HepG2 (cell line): Measurements from ENCODE around the gene SYT1. TPM values are rescaled to one million over a fixed set of nuclear protein-coding genes. Genes with fewer than 3 reads are reported as not detected.

ENCODE experiments used
- ATAC-seq: fragments of 200-7000 bp; cut with Tn5 transposase; 3 replicates; pipeline ENCODE4 v1.9.1; 2020; ENCODE audit warnings: mild to moderate bottlenecking, moderate library complexity
- BruUV-seq: library from RNA; stranded (reverse); fragments of 400-500 nt; replicated peaks from 2 replicates; lab custom pipeline; 2021; lab: Mats Ljungman, UMichigan
- CTCF ChIA-PET: fragments of 300-600 bp; formaldehyde crosslinking; extraction: SDS; loops from one replicate; lab custom pipeline; 2021; ENCODE audit warnings: low total read pairs, inconsistent platforms, low intra/inter-chr PET ratio; lab: Yijun Ruan, JAX
- POLR2A ChIA-PET: fragments of 350-600 bp; sonication (Branson Sonifier 250); formaldehyde crosslinking; loops from one replicate; lab custom pipeline; 2020; ENCODE audit warnings: antibody characterized with exemption, inconsistent platforms; lab: Yijun Ruan, JAX
- DNase-seq: peaks from one replicate; pipeline ENCODE4 v3.0.0-alpha.2; 2015; ENCODE audit warnings: low spot score
- FAIRE-seq: peaks from 3 replicates; lab custom pipeline; 2011; peaks lifted over from hg19 to GRCh38; lab: Jason Lieb, UNC
- H2AFZ ChIP-seq: one replicate; pipeline ENCODE4 v1.6.1; 2011; ENCODE audit warnings: low read length, inconsistent platforms
- H3K27ac ChIP-seq: fragments of 300-600 bp; 3 replicates; pipeline ENCODE4 v1.8.0; 2011; ENCODE audit warnings: mixed run types, mild to moderate bottlenecking, mixed read lengths, low read length, inconsistent platforms; ENCODE audit not compliant: insufficient read depth; ENCODE audit errors: extremely low read length
- H3K27me3 ChIP-seq, 2 experiments: fragments of 200-600 bp in 1 of 2; 2 replicates in 1 of 2; 3 replicates in 1 of 2; pipeline versions ENCODE4 v1.6.0 to v1.8.0; 2011; ENCODE audit warnings: low read length in 2 of 2, mild to moderate bottlenecking in 2 of 2, moderate library complexity in 2 of 2, inconsistent platforms in 1 of 2; ENCODE audit not compliant: insufficient read depth in 2 of 2, control insufficient read depth in 1 of 2
- H3K36me3 ChIP-seq, 2 experiments: fragments of 200-600 bp in 1 of 2; replicated peaks in 1 of 2; 2 replicates in 1 of 2; 3 replicates in 1 of 2; pipeline versions ENCODE4 v1.5.1 to v1.8.0; 2011; ENCODE audit warnings: low read length in 2 of 2, inconsistent platforms in 1 of 2; ENCODE audit not compliant: insufficient read depth in 2 of 2, control insufficient read depth in 1 of 2
- H3K4me1 ChIP-seq: 2 replicates; pipeline ENCODE4 v1.5.1; 2012; ENCODE audit warnings: low read length, inconsistent platforms; ENCODE audit not compliant: insufficient read depth
- H3K4me2 ChIP-seq: 2 replicates; pipeline ENCODE4 v1.6.0; 2011; ENCODE audit warnings: low read depth, low read length, inconsistent platforms
- H3K4me3 ChIP-seq, 3 experiments: fragments of 200-600 bp in 1 of 3; sonication (generic), shearing (Covaris generic) in 1 of 3; replicated peaks in 1 of 3; 2 replicates each; pipeline ENCODE4 v1.5.1; 2011 to 2016; ENCODE audit warnings: low read length in 3 of 3, inconsistent platforms in 2 of 3, low read depth in 2 of 3, mild to moderate bottlenecking in 2 of 3, control low read depth in 1 of 3, mixed read lengths in 1 of 3; ENCODE audit not compliant: insufficient read depth in 1 of 3
- H3K79me2 ChIP-seq: one replicate; pipeline ENCODE4 v1.6.1; 2011; ENCODE audit warnings: low read length, inconsistent platforms; ENCODE audit not compliant: insufficient read depth
- H3K9ac ChIP-seq: 2 replicates; pipeline ENCODE4 v1.6.0; 2011; ENCODE audit warnings: mild to moderate bottlenecking, low read depth, low read length, inconsistent platforms; ENCODE audit not compliant: insufficient read depth
- H3K9me3 ChIP-seq: 2 replicates; pipeline ENCODE4 v1.5.1; 2012; ENCODE audit warnings: mild to moderate bottlenecking, low read length
- H4K20me1 ChIP-seq: 2 replicates; pipeline ENCODE4 v1.6.0; 2011; ENCODE audit warnings: inconsistent platforms, mild to moderate bottlenecking, low read length, moderate library complexity; ENCODE audit not compliant: insufficient read depth
- ADNP ChIP-seq: sonication (generic); formaldehyde crosslinking; IDR thresholded peaks from 2 replicates; pipeline ENCODE4 v1.4.0; 2020; ENCODE audit warnings: missing genetic modification reagents
- ARNT ChIP-seq: fragments of 450-650 bp; IDR thresholded peaks from 2 replicates; pipeline ENCODE4 v1.6.1; 2017
- ATAD3A ChIP-seq: sonication (generic); formaldehyde crosslinking; IDR thresholded peaks from 2 replicates; pipeline ENCODE4 v1.4.0; 2020; ENCODE audit warnings: missing genetic modification reagents
- CSRNP1 ChIP-seq: sonication (generic); formaldehyde crosslinking; IDR thresholded peaks from 2 replicates; pipeline ENCODE4 v1.8.1; 2023; ENCODE audit warnings: mild to moderate bottlenecking, missing genetic modification reagents
- GPBP1L1 ChIP-seq: sonication (generic); formaldehyde crosslinking; IDR thresholded peaks from 2 replicates; pipeline ENCODE4 v1.5.0; 2020; ENCODE audit warnings: mild to moderate bottlenecking, missing genetic modification reagents
- KIAA2018 ChIP-seq: sonication (generic); formaldehyde crosslinking; IDR thresholded peaks from 2 replicates; pipeline ENCODE4 v1.5.0; 2020; ENCODE audit warnings: mild to moderate bottlenecking, missing genetic modification reagents, borderline replicate concordance
- KLF11 ChIP-seq: IDR thresholded peaks from 2 replicates; pipeline ENCODE4 v1.6.1; 2016; ENCODE audit warnings: missing compliant biosample characterization
- PBX2 ChIP-seq: IDR thresholded peaks from 2 replicates; pipeline ENCODE4 v1.6.1; 2016; ENCODE audit warnings: control low read depth
- SP5 ChIP-seq: IDR thresholded peaks from 2 replicates; pipeline ENCODE4 v1.6.1; 2016; ENCODE audit warnings: low read depth, borderline replicate concordance
- ZNF546 ChIP-seq: sonication (generic); formaldehyde crosslinking; conservative IDR thresholded peaks from 2 replicates; pipeline ENCODE4 v1.8.1; 2023; ENCODE audit warnings: mild to moderate bottlenecking, missing genetic modification reagents
- ZNF83 ChIP-seq: sonication (generic); formaldehyde crosslinking; IDR thresholded peaks from 2 replicates; pipeline ENCODE4 v1.4.0; 2020; ENCODE audit warnings: missing genetic modification reagents, mild to moderate bottlenecking, borderline replicate concordance
- ZSCAN12 ChIP-seq: sonication (generic); formaldehyde crosslinking; IDR thresholded peaks from 2 replicates; pipeline ENCODE4 v1.9.0; 2021; ENCODE audit warnings: mild to moderate bottlenecking, missing genetic modification reagents
- WGBS: methylation state at CpG from one replicate; pipeline ENCODE4 v1.1.6; 2017; ENCODE audit warnings: low lambda C conversion rate; 5-methylcytosine and 5-hydroxymethylcytosine counted together
- in situ Hi-C: cut with HindIII; loops from 2 replicates; pipeline ENCODE4 v1.10.0; 2017; ENCODE audit warnings: low pct_unique_long_range_greater_than_20kb; ENCODE audit not compliant: extremely low pct_ligation_motif_present
- intact Hi-C: fragments of 100-400 bp; cut with micrococcal nuclease; formaldehyde crosslinking; loops from one replicate; pipeline ENCODE4 v1.10.0; 2022; ENCODE audit not compliant: unreplicated experiment
- polyA plus RNA-seq, 8 experiments: library from polyadenylated mRNA; depleted of rRNA in 3 of 8; stranded (reverse) in 7 of 8; unstranded in 1 of 8; fragments of >200 nt; fragmentation: Illumina TruSeq in 4 of 8; extraction: Trizol in 4 of 8; gene quantifications; 2 replicates each; pipeline versions ENCODE4 v1.2.1 to v1.2.3, GENCODE V29; 2011 to 2016; ENCODE audit warnings: low read depth in 4 of 8, missing spikeins in 1 of 8, mixed read lengths in 1 of 8; ENCODE audit not compliant: insufficient read depth in 1 of 8
- total RNA-seq, 5 experiments: library from RNA; depleted of rRNA; stranded (reverse); fragments of >200 nt; fragmentation: Illumina TruSeq; extraction: Trizol; gene quantifications; 2 replicates each; pipeline ENCODE4 v1.2.3, GENCODE V29; 2016; ENCODE audit warnings: low read depth in 1 of 5

Gene SYT1
- total and polyA plus RNA-seq, 2 of the 13 experiments (the other 11 are each of a cell fraction or from before 2014, with no cell fraction given): not detected

- no peak for TF ChIP-seq CSRNP1 (CRISPR knock-in tag)
- TF ChIP-seq, all 625 proteins: peak for 0
These were observed 352.7 kb downstream of the SYT1 start (continued) for GRCh38 chr12:79217306-79217705.

- WGBS: 8% methylated on average over 1 of the region's 1 CpG
- POLR2A ChIA-PET: no interaction called here
- no peak overlapping the region for H3K27ac ChIP-seq
- no peak overlapping the region for H3K9ac ChIP-seq
- peaks cover 5% of the 10 kb centered on the region; the same call in 1 of the 2 replicates for H3K9me3 ChIP-seq
- no peak overlapping the region for H3K4me2 ChIP-seq
- DNase-seq (no peak), FAIRE-seq (no peak), ATAC-seq (no peak)
- H3K36me3 ChIP-seq: no peaks in the 10 kb centered on the region
- H2AFZ ChIP-seq: no peak overlapping the region
- CTCF ChIA-PET: no interaction called here
- no peaks in the 10 kb centered on the region; a peak in 1 of 5 replicates for H3K27me3 ChIP-seq
- H3K4me1 ChIP-seq: no peaks in the 10 kb centered on the region
- no peaks in the 10 kb centered on the region for H4K20me1 ChIP-seq
- BruUV-seq: no TSS peak
- H3K79me2 ChIP-seq: no peaks in the 10 kb centered on the region
- intact Hi-C loops (no loop called here), in situ Hi-C loops (no loop called here)
- no peak overlapping the region for H3K4me3 ChIP-seq
- TF ChIP-seq PBX2 (no peak), KIAA2018 (no peak), SP5 (no peak), ZNF546 (CRISPR knock-in tag) (no peak), KLF11 (CRISPR knock-in tag) (no peak), ATAD3A (CRISPR knock-in tag) (no peak), ZSCAN12 (no peak), GPBP1L1 (CRISPR knock-in tag) (no peak), ARNT (no peak), ZNF83 (no peak), ADNP (CRISPR knock-in tag) (no peak)
These were observed 358.6 kb downstream of the SYT1 start for GRCh38 chr12:79223210-79223609.
